HG03103 (cell line): Measurements from ENCODE around the gene ZNF562.
A peak's percentile ranks its signal among the peaks of the same experiment; 100 is the strongest.
"Not testable (repeated sequence)": the region's sequence is repeated elsewhere in the genome, so short reads cannot be mapped to it uniquely, and the experiment has no call there.

Source experiments
- ATAC-seq: cut with Tn5 transposase; IDR thresholded peaks from one replicate; pipeline ENCODE4 v1.9.1; 2021; ENCODE audit warnings: low read depth; ENCODE audit not compliant: unreplicated experiment

Gene ZNF562

GRCh38 chr19:9674663-9675357, at the start of gene ZNF562:
Gene ZNF562 (minus strand): TSS chr19:9675100. CDS start chr19:9660744, 14,356 bp downstream.
- ATAC-seq = peak; percentile 65

DNA sequence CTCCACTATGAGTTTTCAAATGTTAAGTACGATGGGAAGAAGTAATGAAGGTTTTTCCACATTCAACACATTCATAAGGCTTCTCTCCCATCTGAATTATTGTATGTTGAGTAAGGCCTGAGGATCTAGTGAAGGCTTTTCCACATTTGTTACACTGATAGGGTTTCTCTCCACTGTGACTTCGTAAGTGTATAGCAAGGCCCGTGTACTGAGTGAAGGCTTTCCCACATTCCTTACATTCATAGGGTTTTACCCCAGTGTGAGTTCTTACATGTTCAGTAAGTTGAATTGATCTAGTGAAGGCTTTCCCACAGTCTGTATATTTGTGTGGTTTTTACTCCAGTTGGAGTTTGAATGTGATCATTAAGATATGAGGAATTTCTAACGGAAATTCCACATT, 49.3 kb upstream of the ZNF562 start:
- no peak for ATAC-seq

GRCh38 chr19:9721861-9722260, 47.0 kb upstream of the ZNF562 start:
- ATAC-seq = no peak

GRCh38 chr19:9720541-9720940, 45.6 kb upstream of the ZNF562 start:
- ATAC-seq = no peak

DNA sequence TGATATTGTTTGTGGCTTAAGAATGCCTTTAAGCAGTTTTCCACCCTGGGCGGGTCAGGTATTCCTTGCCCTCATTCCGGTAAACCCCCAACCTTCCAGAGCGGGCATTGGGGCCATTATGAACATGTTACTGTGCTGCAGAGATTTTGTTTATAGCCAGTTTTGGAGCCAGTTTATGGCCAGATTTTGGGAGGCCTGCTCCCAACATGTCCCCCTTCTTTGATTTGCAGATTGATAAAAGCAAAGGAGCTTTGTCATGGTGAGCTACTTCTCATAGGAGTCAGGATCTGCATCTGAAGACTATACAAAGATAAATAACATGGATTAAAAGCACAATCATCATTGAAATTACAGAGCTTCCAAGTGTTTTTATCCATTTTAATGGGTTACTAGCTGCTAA, 36.9 kb upstream of the ZNF562 start:
- no peak for ATAC-seq

DNA sequence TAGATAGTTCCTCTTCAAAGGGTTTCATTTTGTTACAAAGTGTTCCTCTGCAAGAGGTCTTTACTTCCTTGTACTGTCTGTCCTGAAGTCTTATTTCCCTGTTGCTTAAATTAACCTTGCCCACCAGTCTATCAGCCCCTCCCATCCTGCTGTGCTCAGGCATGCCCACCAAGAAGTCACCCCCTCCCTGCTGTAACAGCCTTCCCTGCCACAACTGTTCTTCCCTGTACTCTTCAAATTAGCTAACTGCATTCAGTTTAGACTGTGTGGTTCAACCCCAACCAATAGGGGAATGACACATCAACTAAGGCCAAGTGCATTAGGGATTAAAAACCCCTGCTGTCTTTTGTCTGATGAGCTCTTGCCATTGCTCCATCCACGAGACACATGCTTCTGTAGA, 34.4 kb upstream of the ZNF562 start:
- no peak for ATAC-seq

DNA sequence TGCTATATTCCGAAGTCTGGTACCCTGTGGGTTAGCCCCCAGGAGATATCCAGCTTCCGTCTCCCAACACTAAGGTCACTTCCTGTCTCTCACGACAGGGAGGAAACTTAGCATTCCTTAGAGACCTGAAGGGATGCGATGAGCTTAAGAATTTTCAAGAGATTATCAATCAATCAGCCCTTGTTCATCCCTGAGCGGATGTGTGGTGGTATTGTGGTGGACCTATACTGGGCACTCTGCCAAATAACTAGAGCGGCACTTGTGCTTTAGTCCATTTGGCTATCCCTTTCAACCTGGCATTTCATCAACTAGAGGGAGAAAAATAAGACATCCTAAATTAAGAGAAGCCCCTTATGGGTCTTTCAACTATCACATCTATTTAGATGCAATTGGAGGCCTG, 30.9 kb upstream of the ZNF562 start:
- ATAC-seq = no peak

DNA sequence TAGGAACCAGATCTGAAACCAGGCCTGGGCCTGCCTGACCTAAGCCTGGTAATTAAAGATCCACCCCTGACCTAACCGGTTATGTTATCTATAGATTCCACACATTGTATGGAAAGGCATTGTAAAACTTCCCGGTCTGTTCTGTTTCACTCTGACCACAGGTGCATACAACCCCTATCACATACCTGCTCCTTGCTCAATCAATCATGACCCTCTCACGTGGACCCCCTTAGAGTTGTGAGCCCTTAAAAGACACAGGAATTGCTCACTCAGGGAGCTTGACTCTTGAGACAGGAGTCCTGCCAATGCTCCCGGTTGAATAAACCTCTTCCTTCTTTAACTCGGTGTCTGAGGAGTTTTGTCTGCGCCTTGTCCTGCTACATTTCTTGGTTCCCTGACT, 27.3 kb upstream of the ZNF562 start:
- ATAC-seq = no peak

DNA sequence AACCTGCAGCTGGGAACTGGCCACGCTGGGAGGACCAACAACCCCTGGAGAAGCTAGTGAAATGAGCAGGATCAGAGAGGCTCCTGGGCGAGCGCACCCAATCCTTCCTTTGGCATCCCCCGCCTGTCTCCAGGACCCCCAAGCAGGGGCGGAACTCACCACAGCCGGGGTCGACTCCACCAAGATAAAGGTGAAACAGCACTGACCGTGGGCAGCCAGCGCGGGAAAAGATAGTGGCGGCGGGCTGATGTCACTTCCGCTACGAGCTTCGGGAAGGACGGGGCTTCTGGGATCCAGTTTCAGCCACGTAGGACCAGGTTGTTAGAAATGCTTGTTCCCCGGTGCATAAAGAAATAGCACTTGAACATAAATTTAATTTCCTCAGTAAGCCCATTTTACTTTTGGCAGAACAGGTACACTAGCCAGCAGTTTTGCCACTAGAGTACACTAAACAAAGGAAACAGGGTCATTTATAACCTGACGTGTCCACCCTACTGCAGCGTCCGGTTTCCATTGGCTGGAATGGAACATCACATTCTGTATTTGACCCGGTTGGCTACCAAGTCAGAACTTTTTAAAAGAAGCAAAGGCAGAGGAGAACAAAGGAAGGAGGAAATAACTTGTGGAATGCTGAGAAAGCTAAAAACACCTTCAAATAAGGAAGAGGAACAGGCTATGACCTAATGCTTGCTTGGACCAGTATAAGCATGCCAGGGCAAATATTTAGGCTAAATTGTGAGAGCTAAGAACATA, 25.5 kb upstream of the ZNF562 start:
- ATAC-seq = no peak

GRCh38 chr19:9690301-9690700, 15.4 kb upstream of the ZNF562 start:
- not testable (repeated sequence) for ATAC-seq

- not testable (repeated sequence) for ATAC-seq
Observed at GRCh38 chr19:9679996-9680395, 5.1 kb upstream of the ZNF562 start.

DNA sequence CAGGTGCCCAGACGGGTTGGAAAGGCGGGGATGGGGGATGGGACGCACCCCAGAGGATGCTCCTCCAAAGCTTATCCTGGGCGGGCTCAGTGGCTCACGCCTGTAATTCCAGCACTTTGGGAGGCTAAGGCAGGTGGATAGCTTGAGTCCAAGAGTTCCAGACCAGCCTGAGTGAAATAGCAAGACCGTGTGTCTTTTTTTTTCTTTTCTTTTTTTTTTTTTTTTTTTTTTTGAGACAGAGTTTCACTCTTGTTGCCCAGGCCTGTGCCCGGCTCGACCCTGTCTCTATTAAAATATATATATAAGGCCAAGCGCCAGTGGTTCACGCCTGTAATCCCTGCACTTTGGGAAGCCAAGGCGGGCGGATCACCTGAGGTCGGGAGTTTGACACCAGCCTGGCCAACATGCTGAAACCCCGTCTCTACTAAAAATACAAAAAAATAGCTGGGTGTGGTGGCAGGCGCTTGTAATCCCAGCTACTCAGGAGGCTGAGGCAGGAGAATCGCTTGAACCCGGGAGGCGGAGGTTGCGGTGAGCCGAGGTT, 530 bp upstream of the ZNF562 start:
- peak; percentile 37 for ATAC-seq

GRCh38 chr19:9673912-9674662, 813 bp downstream of the ZNF562 start:
- ATAC-seq = no peak

DNA sequence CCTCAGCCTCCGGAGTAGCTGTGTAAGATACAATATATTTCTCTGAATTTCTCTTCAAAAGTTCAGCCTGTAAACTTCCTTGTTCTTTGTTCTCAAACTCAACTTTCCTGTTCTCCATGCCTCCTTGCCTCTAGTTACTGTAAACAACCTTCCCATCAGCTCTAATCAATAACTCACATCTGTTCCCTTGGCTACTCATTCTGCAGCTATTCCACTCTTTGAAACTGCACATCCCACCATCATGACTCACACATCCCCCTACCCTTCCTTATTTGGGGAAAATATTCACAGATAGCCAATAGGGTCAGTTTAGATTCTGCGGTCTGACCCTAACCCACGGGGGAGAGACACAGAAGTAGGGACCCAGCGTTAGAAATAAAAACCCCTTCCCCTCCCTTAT, 2.0 kb downstream of the ZNF562 start:
- no peak for ATAC-seq

DNA sequence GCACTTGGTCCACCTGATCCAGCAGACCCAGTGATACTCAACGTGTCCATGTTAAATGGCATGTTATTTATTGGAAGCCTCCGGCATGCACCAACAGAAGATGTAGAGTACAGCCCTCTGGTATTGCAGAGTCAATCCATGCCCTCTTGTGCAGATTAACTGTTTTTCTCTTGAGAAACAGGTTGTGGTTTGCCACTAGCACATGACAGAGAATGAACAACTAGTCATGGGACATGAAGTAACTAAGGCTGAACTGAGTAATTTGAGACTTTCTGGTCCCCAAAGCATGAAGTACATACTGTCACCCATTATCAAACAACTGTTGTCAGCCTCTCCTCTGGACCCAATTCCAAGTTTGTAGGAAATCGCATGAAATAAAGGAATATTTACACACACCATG, 3.2 kb downstream of the ZNF562 start:
- no peak for ATAC-seq

DNA sequence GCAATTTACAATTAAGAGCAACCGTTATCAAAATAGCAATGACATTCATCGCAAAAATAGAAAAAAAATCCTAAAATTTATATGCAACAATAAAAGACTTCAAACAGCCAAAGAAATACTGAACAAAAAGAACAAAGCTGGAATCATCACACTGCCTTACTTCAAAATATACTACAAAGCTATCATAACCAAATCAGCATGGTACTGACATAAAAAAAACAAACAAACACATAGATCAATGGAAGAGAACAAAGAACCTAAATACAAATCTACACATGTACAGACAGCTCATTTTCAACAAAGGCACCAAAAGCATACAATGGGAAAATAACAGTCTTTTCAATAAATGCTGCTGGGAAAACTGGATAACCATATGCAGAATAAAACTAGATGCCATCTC, 6.4 kb downstream of the ZNF562 start:
- no peak for ATAC-seq

DNA sequence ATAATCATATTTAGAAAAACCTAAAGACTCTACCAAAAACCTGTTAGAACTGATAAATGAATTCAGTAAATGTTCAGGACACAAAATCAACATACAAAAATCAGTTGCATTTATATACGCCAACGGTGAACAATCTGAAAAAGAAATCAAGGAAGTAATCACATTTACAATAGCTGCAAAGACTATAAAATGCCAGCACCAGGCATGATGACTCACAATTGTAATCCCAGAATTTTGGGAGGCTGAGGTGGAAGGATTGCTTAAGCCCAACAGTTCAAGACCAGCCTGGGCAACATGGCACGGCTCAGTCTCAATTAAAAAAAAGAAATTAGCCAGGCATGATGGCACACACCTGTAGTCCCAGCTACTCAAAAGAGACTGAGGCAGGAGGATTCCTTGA, 7.0 kb downstream of the ZNF562 start:
- ATAC-seq = no peak

- ATAC-seq = no peak
Observed at GRCh38 chr19:9658769-9659168, 16.1 kb downstream of the ZNF562 start.

DNA sequence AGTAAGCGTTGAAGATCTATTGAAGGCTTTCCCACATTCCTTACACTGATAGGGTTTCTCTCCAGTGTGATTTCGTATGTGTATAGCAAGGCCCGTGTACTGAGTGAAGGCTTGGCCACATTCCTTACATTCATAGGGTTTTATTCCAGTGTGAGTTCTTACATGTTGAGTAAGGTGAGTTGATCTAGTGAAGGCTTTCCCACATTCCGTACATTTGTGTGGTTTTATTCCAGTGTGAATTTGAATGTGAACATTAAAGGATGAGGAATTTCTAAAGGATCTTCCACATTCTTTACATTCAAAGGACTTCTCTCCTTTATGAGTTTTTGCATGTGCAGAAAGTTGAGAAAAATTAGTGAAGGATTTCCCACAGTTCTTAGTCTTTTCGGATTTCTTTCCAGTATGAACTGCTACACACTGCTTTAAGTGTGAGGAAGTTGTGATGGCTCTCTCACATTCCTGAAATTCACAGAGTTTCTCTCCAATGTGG, 21.8 kb downstream of the ZNF562 start:
- ATAC-seq = not testable (repeated sequence)

DNA sequence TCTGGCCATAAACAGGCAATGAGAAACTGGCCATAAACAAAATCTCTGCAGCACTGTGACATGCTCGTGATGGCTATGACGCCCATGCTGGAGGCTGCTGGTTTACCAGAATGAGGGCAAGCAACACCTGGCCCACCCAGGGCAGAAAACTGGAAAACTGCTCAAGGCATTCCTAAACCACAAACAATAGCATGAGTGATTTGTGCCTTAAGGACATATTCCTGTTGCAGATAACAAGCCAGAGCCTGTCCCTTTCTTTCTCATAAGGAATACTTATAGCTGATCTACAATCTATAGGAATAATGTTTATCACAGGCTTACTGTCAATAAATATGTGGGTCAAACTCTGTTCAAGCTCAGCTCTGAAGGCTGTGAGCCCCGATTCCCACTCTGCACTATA, 23.4 kb downstream of the ZNF562 start:
- ATAC-seq = not testable (repeated sequence)

GRCh38 chr19:9650345-9650744, 24.6 kb downstream of the ZNF562 start:
- ATAC-seq = no peak
